ENCODE results near the gene ZNF827.

- no peak for TF ChIP-seq CTCF (tag by site-specific recombination; IDR thresholded peaks at IDR 0.05)
- no peak for TF ChIP-seq ZFP37 (tag by site-specific recombination; IDR thresholded peaks at IDR 0.05)
- TF ChIP-seq ZNF133 (tag by site-specific recombination; IDR thresholded peaks at IDR 0.05): no peak
Observed at GRCh38 chr4:145839151-145839550, 99.5 kb downstream of the ZNF827 start.

Measured in HEK293 (cell line).